ENCODE measurements around the gene MAPK4. TPM values are rescaled to one million over a fixed set of nuclear protein-coding genes. Genes with fewer than 3 reads are reported as not detected.

MAPK4 gene
- total RNA-seq, 1 experiment from 2014 or later, result 0.21 TPM

- TF ChIP-seq CTCF (IDR thresholded peaks at IDR 0.05; ENCODE audit: unreplicated experiment), result no peak
- intact Hi-C loops (cut with micrococcal nuclease), result no loop called here
- H3K27me3 Mint-ChIP-seq (ENCODE audit: insufficient read depth, unreplicated experiment), result no peaks in the 10 kb centered on the region
- no peaks in the 10 kb centered on the region for H3K9me3 Mint-ChIP-seq (ENCODE audit: unreplicated experiment)
- H3K4me1 Mint-ChIP-seq (ENCODE audit: insufficient read depth, unreplicated experiment), result no peaks in the 10 kb centered on the region
- no peaks in the 10 kb centered on the region for H3K36me3 Mint-ChIP-seq (ENCODE audit: insufficient read depth, unreplicated experiment)
- no peak overlapping the region for H3K4me3 Mint-ChIP-seq (ENCODE audit: unreplicated experiment)
- DNase-seq (ENCODE audit: unreplicated experiment), result no peak
- POLR2A ChIA-PET, result no interaction called here
- H3K27ac Mint-ChIP-seq (ENCODE audit: low read depth, unreplicated experiment), result no peak overlapping the region
- BruUV-seq (replicated peaks), result no TSS peak
- CTCF ChIA-PET, result no interaction called here
Measured at GRCh38 chr18:50622865-50623393, 63.0 kb downstream of the MAPK4 start.

GRCh38 chr18:50623694-50624352 is 63.9 kb downstream of the MAPK4 start:
- Mint-ChIP-seq H3K4me1 (ENCODE audit: insufficient read depth, unreplicated experiment) (peaks cover 3% of the 10 kb centered on the region), H3K9me3 (ENCODE audit: unreplicated experiment) (no peaks in the 10 kb centered on the region), H3K36me3 (ENCODE audit: insufficient read depth, unreplicated experiment) (no peaks in the 10 kb centered on the region), H3K4me3 (ENCODE audit: unreplicated experiment) (no peak overlapping the region), H3K27me3 (ENCODE audit: insufficient read depth, unreplicated experiment) (no peaks in the 10 kb centered on the region), H3K27ac (ENCODE audit: low read depth, unreplicated experiment) (no peak overlapping the region)
- no peak for TF ChIP-seq CTCF (IDR thresholded peaks at IDR 0.05; ENCODE audit: unreplicated experiment)
- POLR2A ChIA-PET, result no interaction called here
- CTCF ChIA-PET, result no interaction called here
- no TSS peak for BruUV-seq (replicated peaks)
- intact Hi-C loops (cut with micrococcal nuclease), result no loop called here
- no peak for DNase-seq (ENCODE audit: unreplicated experiment)

- no peak for TF ChIP-seq CTCF (IDR thresholded peaks at IDR 0.05; ENCODE audit: unreplicated experiment)
- Mint-ChIP-seq H3K9me3 (ENCODE audit: unreplicated experiment) (no peaks in the 10 kb centered on the region), H3K27me3 (ENCODE audit: insufficient read depth, unreplicated experiment) (no peaks in the 10 kb centered on the region), H3K4me3 (ENCODE audit: unreplicated experiment) (no peak overlapping the region), H3K36me3 (ENCODE audit: insufficient read depth, unreplicated experiment) (no peaks in the 10 kb centered on the region), H3K4me1 (ENCODE audit: insufficient read depth, unreplicated experiment) (peaks cover 11% of the 10 kb centered on the region), H3K27ac (ENCODE audit: low read depth, unreplicated experiment) (no peak overlapping the region)
- intact Hi-C loops (cut with micrococcal nuclease), result no loop called here
- no peak for DNase-seq (ENCODE audit: unreplicated experiment)
- no TSS peak for BruUV-seq (replicated peaks)
- ChIA-PET CTCF (interaction anchor here (0.5 to 0.7 kb wide), 5 partner anchors 14 to 969 kb away, joined by 3 to 4 read pairs (median 3); no protein-coding TSS in a partner anchor), POLR2A (interaction anchor here (0.7 kb wide), 1 partner anchor 27 kb away, joined by 3 read pairs; no protein-coding TSS in a partner anchor)
Measured at GRCh38 chr18:50624981-50625380, 65.1 kb downstream of the MAPK4 start.

DNA sequence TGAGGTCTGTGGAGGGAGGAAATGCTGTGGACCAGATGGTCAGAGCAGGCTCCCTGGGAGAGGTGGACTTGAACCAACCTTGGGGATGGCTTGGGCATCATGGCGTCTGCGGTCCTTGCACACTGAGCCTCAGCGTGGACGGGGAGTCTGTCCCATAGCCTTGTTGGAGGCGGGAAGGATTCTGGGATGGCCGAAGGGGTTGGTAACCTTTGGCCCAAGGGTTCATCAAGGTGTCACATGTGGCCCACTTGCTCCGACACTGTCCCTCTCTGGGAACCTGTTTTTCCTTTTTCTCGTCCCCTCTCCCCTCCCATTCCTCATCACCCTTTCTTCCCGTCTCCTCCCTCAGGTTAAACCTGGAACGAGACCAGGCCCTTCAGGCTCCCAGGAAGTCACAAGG is 66.4 kb downstream of the MAPK4 start:
- H3K4me3 Mint-ChIP-seq (ENCODE audit: unreplicated experiment), result no peak overlapping the region

More for the DNA sequence above, 66.4 kb downstream of the MAPK4 start:
- ChIA-PET POLR2A (interaction anchor here (1.0 kb wide), 1 partner anchor 8 kb away, joined by 3 read pairs; no protein-coding TSS in a partner anchor), CTCF (interaction anchor here (0.8 kb wide), 1 partner anchor 27 kb away, joined by 3 read pairs; no protein-coding TSS in a partner anchor)
- no peaks in the 10 kb centered on the region for H3K36me3 Mint-ChIP-seq (ENCODE audit: insufficient read depth, unreplicated experiment)
- DNase-seq (ENCODE audit: unreplicated experiment), result no peak
- no peak for TF ChIP-seq CTCF (IDR thresholded peaks at IDR 0.05; ENCODE audit: unreplicated experiment)
- no peak overlapping the region for H3K27ac Mint-ChIP-seq (ENCODE audit: low read depth, unreplicated experiment)
- no peaks in the 10 kb centered on the region for H3K27me3 Mint-ChIP-seq (ENCODE audit: insufficient read depth, unreplicated experiment)
- no peaks in the 10 kb centered on the region for H3K9me3 Mint-ChIP-seq (ENCODE audit: unreplicated experiment)
- peaks cover 12% of the 10 kb centered on the region for H3K4me1 Mint-ChIP-seq (ENCODE audit: insufficient read depth, unreplicated experiment)
- BruUV-seq (replicated peaks), result no TSS peak
- intact Hi-C loops (cut with micrococcal nuclease), result no loop called here
